ENCODE results near the gene SLC31A2. TPM values are rescaled to one million over a fixed set of nuclear protein-coding genes. Genes with fewer than 3 reads are reported as not detected.

Gene SLC31A2
- total and polyA plus RNA-seq, 2 donors (not counting 1 experiment from before 2014, with no cell fraction given), result 0.67 to 2.3 TPM

- no peaks in the 10 kb centered on the region for H3K9me3 Mint-ChIP-seq (ENCODE audit: insufficient read depth)
- no peak overlapping the region for H3K4me3 Mint-ChIP-seq
- peaks cover 0 to 9% (median 7%) of the 10 kb centered on the region in 4 experiments for H3K27me3 ChIP-seq (replicated peaks in 1 of 4; ENCODE audit: control extremely low read depth in 1 of 4, control insufficient read depth in 3 of 4, insufficient read depth in 4 of 4, low read length in 3 of 4)
- no peaks in the 10 kb centered on the region for H3K79me2 ChIP-seq (ENCODE audit: control insufficient read depth, insufficient read depth, low read length)
- ChIA-PET CTCF (no interaction called here), POLR2A (no interaction called here)
- peaks cover 33% of the 10 kb centered on the region for H3K27me3 Mint-ChIP-seq
- intact Hi-C loops (cut with micrococcal nuclease), result no loop called here
- no peaks in the 10 kb centered on the region for H3K4me1 Mint-ChIP-seq
- ATAC-seq (ENCODE audit: low read depth) (no peak), DNase-seq (no peak)
- 100% methylated on average over 1 of the region's 4 CpGs for WGBS (ENCODE audit: insufficient coverage)
- H3K9me3 ChIP-seq (ENCODE audit: control extremely low read depth in 1 of 3, control insufficient read depth in 2 of 3, insufficient read depth in 1 of 3, low read length in 2 of 3), result no peaks in the 10 kb centered on the region
- no peaks in the 10 kb centered on the region for H4K20me1 ChIP-seq (ENCODE audit: control insufficient read depth, insufficient read depth, low read length, poor library complexity, severe bottlenecking)
- no peak overlapping the region for H3K4me3 ChIP-seq (ENCODE audit: control extremely low read depth in 1 of 5, extremely low read depth in 1 of 5, insufficient read depth in 1 of 5, low read depth in 2 of 5, low read length in 4 of 5)
- no peak overlapping the region for H3K9ac ChIP-seq (ENCODE audit: low read length)
- no peak for TF ChIP-seq CTCF (IDR thresholded peaks at IDR 0.05)
- no peak for TF ChIP-seq EZH2 (IDR thresholded peaks at IDR 0.05; ENCODE audit: borderline replicate concordance, insufficient read depth, low read depth, low read length, poor library complexity, severe bottlenecking)
- no peak overlapping the region for H3K27ac Mint-ChIP-seq
- no peak overlapping the region for H3K27ac ChIP-seq (ENCODE audit: low read length in 2 of 2)
- H2AFZ ChIP-seq (ENCODE audit: insufficient read depth, low read depth, low read length, poor library complexity, severe bottlenecking), result no peak overlapping the region
- no peak overlapping the region for H3K4me2 ChIP-seq (replicated peaks; ENCODE audit: low read depth, low read length, poor library complexity, severe bottlenecking)
- peaks cover 0 to 3% of the 10 kb centered on the region in 2 donors for H3K4me1 ChIP-seq (ENCODE audit: control insufficient read depth in 2 of 2, insufficient read depth in 2 of 2, low read length in 2 of 2)
- H3K36me3 ChIP-seq (replicated peaks in 1 of 2; ENCODE audit: control extremely low read depth in 1 of 2, control insufficient read depth in 1 of 2, extremely low read depth in 1 of 2, insufficient read depth in 2 of 2, low read length in 1 of 2), result no peaks in the 10 kb centered on the region
Measured at GRCh38 chr9:113129884-113130283, 20.9 kb upstream of the SLC31A2 start.

GRCh38 chr9:113131689-113132151 lies 19.1 kb upstream of the SLC31A2 start:
- Histone ChIP-seq H3K4me1 (ENCODE audit: control insufficient read depth in 2 of 2, insufficient read depth in 2 of 2, low read length in 2 of 2) (no peaks in the 10 kb centered on the region), H3K4me2 (replicated peaks; ENCODE audit: low read depth, low read length, poor library complexity, severe bottlenecking) (no peak overlapping the region), H3K9ac (ENCODE audit: low read length) (no peak overlapping the region), H3K27me3 (replicated peaks in 1 of 4; ENCODE audit: control extremely low read depth in 1 of 4, control insufficient read depth in 3 of 4, insufficient read depth in 4 of 4, low read length in 3 of 4) (peaks cover 0 to 9% (median 7%) of the 10 kb centered on the region in 4 experiments), H3K79me2 (ENCODE audit: control insufficient read depth, insufficient read depth, low read length) (no peaks in the 10 kb centered on the region), H3K4me3 (ENCODE audit: control extremely low read depth in 1 of 5, extremely low read depth in 1 of 5, insufficient read depth in 1 of 5, low read depth in 2 of 5, low read length in 4 of 5) (no peak overlapping the region), H2AFZ (ENCODE audit: insufficient read depth, low read depth, low read length, poor library complexity, severe bottlenecking) (no peak overlapping the region), H3K36me3 (replicated peaks in 1 of 2; ENCODE audit: control extremely low read depth in 1 of 2, control insufficient read depth in 1 of 2, extremely low read depth in 1 of 2, insufficient read depth in 2 of 2, low read length in 1 of 2) (no peaks in the 10 kb centered on the region), H3K27ac (ENCODE audit: low read length in 2 of 2) (no peak overlapping the region), H4K20me1 (ENCODE audit: control insufficient read depth, insufficient read depth, low read length, poor library complexity, severe bottlenecking) (no peaks in the 10 kb centered on the region), H3K9me3 (ENCODE audit: control extremely low read depth in 1 of 3, control insufficient read depth in 2 of 3, insufficient read depth in 1 of 3, low read length in 2 of 3) (peaks cover 0 to 5% (median 0%) of the 10 kb centered on the region in 3 donors)
- Mint-ChIP-seq H3K27ac (no peak overlapping the region), H3K9me3 (ENCODE audit: insufficient read depth) (no peaks in the 10 kb centered on the region), H3K4me1 (no peaks in the 10 kb centered on the region), H3K4me3 (no peak overlapping the region), H3K27me3 (peaks cover 32% of the 10 kb centered on the region)
- ATAC-seq (ENCODE audit: low read depth) (no peak), DNase-seq (no peak)
- intact Hi-C loops (cut with micrococcal nuclease), result no loop called here
- CTCF ChIA-PET, result no interaction called here
- TF ChIP-seq EZH2 (IDR thresholded peaks at IDR 0.05; ENCODE audit: borderline replicate concordance, insufficient read depth, low read depth, low read length, poor library complexity, severe bottlenecking) (no peak), CTCF (IDR thresholded peaks at IDR 0.05) (no peak)
- 0% methylated on average over 2 of the region's 3 CpGs for WGBS (ENCODE audit: insufficient coverage)
- POLR2A ChIA-PET, result no interaction called here
